HG03039 (cell line): Measurements from ENCODE around the gene RRAD.

Source experiments
- ATAC-seq: cut with Tn5 transposase; IDR thresholded peaks from one replicate; pipeline ENCODE4 v1.9.1; 2021; ENCODE audit warnings: mild to moderate bottlenecking, moderate library complexity; ENCODE audit not compliant: unreplicated experiment

RRAD gene

GRCh38 chr16:66934839-66935313 lies 9.5 kb upstream of the RRAD start:
- ATAC-seq, result peak; percentile 12

- peak; percentile 60 for ATAC-seq
Observed at GRCh38 chr16:66934138-66934838, 9.0 kb upstream of the RRAD start, which contains the start of gene CIAO2B. TSS of gene CIAO2B (minus strand) at chr16:66934402. CDS start at chr16:66934364, 38 bp downstream.

GRCh38 chr16:66933776-66934137 lies 8.4 kb upstream of the RRAD start:
- ATAC-seq, result no peak

DNA sequence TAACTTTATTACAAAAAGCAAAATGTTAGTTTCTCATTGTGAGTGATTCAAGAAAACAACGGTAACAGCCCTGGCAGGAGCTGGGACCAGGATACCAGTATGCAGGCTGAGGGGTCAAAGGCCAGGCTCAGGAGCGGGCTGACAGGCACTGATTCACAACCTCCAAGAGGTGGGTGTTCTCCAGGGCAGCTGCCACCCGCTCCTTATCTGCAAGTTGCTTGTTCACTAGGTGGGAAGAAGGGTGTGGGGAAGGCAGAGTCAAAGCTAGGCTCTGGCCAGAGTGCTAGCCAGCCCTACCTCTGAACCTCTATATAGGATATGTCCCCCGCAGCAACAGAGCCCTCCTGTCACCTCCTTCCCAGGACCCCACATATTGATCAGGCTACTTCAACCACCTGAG lies 6.7 kb upstream of the RRAD start:
- no peak for ATAC-seq

- no peak for ATAC-seq
Observed at GRCh38 chr16:66931665-66932064, 6.3 kb upstream of the RRAD start.

GRCh38 chr16:66930189-66930588 lies 4.9 kb upstream of the RRAD start:
- no peak for ATAC-seq

GRCh38 chr16:66928702-66929388 lies 3.5 kb upstream of the RRAD start:
- ATAC-seq, result no peak

DNA sequence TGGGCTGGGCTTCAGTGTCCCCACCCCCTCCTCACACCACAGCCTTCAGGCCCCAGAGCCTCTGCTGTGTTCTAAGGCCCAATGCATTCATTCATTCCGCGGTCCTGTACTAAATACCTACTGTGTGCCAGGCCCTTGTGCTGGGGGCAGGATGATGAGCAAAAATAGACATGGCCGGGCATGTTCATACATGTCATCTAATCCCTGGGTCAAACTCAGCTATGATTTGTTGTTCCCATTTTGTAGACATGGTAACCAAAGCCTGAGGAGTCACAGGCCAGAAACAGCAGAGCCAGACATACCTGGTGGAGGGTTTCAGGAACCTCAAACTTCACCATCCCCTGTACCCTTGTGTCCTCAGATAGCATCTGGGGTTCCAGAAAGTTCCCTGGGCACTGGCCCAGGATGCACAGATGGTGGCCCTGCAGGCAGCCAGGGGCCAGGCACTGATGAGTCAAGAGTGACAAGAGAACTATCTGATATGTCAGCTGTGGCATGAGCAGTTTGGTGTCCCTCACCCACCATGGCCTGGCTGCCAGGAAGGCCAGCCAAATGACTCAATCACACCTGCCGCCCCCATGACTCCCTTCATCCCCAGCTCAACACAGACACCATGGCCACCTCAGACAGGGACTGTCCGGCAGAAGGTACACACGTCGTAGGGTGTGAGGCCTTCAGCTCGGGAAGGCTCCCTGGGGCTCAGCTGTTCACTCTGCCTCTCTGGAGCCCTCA lies 2.7 kb upstream of the RRAD start:
- ATAC-seq, result no peak

GRCh38 chr16:66926961-66927436 lies 1.7 kb upstream of the RRAD start:
- no peak for ATAC-seq

DNA sequence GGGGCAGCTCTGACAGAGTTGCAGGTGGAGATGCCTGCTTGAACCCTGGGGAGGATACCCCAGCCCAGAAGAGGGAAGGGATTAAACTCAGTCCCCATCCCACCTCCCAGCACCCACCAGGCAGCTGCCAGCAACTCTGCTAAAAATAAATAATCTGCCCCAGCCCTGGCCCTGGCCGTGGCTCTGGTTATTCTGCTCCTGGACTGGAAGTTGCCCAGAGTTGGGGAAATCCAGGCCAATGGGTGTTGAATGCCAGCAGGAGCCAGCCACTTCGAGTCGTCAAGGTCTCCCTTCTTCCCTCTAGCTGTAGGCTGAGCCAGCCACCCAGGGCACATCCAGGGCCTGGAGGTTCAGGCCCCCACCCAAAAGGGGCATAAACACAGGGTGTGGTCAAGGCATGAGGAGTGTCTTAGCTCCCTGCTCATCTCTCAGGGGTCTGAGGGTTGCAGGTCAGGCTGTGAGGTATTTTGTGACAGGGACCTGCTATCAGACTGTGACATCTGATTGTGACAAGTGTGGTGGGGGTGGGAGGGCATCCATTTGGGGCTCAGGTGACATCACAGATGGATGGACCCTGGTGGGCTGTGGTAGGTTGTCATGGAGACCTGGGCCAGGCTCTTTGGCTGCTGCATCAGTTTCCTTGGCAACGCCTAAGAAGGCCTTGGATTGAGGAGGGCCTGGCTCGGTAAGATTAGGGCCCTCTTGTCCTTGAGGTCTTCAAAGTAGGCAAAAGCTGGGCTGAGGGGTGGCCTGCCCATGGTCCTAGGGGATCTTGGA lies 1.0 kb upstream of the RRAD start:
- no peak for ATAC-seq

DNA sequence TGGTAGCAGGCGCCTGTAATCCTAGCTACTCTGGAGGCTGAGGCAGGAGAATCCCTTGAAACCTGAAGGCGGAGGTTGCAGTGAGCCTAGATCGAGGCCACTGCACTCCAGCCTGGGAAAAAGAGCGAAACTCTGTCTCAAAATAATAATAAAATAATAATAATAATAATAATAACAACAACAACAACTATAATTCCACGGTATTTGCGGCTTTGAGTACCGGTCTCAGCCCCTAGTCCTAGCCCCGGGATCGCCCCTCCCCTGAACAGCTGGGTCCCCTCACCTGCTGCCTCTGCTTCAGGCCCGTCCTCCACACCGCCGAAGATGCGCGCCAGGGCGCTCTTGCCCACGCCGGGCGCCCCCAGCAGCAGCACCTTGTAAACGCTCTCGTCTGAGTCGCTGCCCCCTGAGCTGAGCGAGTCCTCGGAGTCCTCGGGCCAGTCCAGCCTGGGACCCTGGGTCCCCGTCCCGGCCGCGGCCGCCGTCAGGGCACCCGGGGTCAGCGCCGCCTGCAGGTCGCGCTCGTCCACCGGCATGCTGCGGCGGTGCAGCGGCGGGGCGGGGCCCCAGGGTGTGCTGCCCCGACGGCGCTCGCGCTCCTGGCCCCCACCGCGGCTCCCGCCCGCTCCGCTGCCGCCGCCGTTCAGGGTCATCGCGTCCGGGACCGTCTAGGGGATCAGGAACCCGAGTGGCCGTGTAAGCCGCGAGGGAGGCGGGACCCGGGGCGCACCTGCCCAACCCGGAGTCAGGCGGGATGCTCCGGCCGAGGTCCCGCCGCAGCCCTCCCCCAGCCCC lies 611 bp downstream of the RRAD start:
- ATAC-seq, result no peak

- ATAC-seq, result no peak
Observed at GRCh38 chr16:66923866-66924265, 1.5 kb downstream of the RRAD start.

GRCh38 chr16:66923247-66923731 lies 2.0 kb downstream of the RRAD start:
- no peak for ATAC-seq

DNA sequence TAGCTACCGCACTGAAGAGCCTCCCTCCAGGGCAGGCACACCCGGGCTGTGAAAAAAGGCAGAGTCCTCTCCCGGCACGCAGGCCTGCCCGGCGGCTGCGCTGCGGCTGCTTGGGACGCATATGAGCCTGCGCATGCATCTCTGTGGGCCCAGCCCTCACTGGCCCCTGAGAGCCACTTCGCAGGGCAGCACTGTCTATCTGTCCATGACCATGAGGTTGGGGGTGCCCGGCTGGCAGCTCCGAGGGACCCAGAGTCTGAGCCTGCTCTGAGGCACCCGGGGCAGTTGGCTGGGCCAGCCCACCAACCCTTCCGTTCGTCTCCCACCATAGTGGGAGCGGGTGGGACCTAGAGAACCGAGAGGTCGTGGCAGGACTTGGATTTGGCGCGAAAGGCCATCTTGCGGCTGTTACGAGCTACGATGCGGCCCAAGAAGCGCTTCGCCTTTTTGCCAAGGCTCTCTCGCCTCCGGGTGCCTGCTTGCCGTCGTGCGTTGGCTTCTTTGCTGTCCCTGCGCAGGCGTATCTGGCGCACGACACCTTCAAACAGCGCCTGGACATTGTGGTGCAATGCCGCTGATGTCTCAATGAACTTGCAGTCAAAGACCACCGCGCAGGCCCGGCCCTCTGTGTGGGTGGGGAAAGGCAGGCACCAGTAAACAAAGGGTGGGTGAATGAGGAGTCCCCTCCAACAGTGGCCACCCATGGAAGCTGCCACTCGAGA lies 3.4 kb downstream of the RRAD start:
- no peak for ATAC-seq

DNA sequence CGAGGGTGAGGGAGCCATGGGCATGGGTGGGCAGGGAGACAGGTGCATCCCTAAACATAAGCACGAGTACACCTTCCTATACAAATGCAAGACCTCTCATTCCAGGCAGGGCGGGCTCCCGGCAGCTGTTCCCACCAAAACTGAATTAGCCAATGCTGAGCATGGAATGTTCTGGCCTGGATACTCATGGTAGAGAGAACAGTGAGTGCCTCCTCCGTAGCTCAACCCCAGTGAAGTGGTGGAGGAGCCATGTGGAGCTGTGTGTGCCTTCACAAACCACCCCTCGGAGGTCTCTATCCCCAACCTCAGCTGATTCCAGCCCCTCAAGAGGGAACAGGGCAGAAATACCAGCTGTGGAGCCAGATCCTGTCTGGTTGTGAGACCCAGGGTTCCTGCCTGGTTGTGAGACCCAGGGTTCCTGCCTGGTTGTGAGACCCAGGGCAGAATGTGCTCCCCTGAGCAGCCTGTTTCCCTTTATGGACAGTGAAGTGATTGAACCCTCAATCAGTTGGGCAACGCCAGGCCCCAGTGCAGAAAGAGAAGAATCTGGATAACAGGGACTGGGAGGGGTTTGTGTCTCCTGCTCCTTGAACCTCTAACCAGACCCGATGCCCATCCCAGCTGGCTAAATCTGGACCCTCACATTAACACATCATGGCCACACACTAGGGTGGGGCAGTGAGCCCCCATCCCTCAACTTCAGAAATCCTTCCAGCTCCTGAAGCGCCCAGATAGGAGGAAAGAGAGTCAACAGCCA lies 4.2 kb downstream of the RRAD start:
- no peak for ATAC-seq

GRCh38 chr16:66920299-66920590 lies 5.1 kb downstream of the RRAD start:
- no peak for ATAC-seq

GRCh38 chr16:66919569-66920298 lies 5.6 kb downstream of the RRAD start:
- ATAC-seq, result no peak
